ENCODE measurements around the gene DNAJC9. TPM values are rescaled to one million over a fixed set of nuclear protein-coding genes. Genes with fewer than 3 reads are reported as not detected.

DNAJC9 gene
- total RNA-seq, 1 experiment from 2014 or later = 27.1 TPM

DNA sequence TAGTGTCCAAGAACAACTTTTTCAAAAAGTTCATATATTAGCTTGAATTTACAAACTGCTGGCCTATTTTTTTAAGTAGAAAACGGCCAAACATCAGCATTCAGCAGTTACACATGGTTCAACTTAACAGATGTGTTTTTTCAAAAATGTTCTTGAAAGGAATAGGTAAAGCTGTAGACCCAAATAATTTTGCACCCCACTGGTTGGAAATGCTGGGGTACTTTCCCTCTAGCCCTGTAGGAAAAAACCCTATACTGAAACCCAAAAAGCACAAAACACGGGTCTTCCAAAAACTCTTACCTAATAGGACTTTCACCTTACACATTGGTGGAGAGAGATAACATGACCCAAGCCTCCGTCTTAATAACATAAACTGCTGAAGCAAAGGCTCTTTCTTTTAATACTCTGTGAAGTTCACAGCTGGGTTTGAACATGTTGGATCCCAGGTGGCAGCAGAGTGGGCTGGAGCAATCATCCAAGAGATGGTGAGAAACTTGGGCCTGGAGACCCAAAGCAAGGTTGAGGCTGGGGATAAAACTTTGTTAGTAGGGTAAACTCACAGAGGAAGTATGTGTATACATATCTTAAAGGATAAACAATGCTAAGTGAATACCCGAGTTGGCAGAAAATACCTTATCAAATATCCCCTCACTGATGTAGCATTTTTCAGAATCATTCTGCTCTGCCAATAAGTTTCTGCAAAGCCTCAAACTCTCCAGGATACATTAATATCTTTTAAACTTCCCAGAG, 629 bp upstream of the DNAJC9 start:
- no peak for DNase-seq (ENCODE audit: low read depth, low spot score)
- in situ Hi-C loops (cut with HindIII; ENCODE audit: low pct_unique_long_range_greater_than_20kb, low sequenced_read_pairs) = no loop called here

DNA sequence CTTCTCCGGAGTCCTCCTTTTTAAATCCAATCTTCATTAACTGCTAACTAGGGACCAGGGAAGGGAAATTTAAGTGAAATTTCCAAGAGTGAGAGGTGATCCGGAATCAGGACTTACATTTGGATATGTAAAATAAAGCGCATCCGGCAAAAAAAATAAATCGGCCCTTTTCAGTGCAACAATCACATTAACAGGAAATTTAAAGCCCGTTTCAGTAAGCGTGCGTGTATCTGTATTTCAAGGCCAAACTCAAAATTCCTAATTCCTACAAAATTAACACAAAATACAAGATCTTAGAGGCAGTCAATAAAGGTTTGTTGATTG, 771 bp downstream of the DNAJC9 start:
- DNase-seq (ENCODE audit: low read depth, low spot score) = no peak

DNA sequence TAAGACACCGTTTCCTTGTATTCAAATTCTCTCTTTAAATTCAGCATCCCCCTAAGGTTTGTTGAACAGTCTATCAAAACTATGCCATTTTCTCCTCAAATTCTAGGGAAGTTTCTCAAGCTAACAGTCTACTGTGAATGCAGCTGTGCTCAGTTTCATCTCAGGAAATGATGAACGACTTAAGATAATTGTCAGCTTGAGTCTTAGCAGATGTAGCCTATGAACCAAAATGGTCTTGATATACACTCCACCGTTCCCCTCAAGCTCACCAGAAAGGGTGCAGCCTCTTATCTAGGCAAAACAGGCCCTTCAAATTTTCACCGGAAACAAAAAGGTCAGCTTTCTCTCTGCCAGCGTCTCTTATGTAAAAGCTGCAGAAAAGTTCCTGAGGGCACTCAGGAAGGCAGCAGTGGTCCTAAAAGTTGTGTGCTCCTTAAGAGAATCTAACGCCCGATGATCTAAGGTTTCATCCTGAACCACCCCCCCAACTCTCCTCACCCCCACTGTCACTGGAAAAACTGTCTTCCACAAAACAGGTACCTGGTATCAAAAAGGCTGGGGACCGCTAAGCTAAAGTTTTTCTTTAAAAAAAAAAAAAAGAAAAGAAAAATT, 2.1 kb downstream of the DNAJC9 start:
- in situ Hi-C loops (cut with HindIII; ENCODE audit: low pct_unique_long_range_greater_than_20kb, low sequenced_read_pairs) = no loop called here
- no peak for DNase-seq (ENCODE audit: low read depth, low spot score)

More for the DNA sequence above, 771 bp downstream of the DNAJC9 start:
- in situ Hi-C loops (cut with HindIII; ENCODE audit: low pct_unique_long_range_greater_than_20kb, low sequenced_read_pairs) = no loop called here

DNA sequence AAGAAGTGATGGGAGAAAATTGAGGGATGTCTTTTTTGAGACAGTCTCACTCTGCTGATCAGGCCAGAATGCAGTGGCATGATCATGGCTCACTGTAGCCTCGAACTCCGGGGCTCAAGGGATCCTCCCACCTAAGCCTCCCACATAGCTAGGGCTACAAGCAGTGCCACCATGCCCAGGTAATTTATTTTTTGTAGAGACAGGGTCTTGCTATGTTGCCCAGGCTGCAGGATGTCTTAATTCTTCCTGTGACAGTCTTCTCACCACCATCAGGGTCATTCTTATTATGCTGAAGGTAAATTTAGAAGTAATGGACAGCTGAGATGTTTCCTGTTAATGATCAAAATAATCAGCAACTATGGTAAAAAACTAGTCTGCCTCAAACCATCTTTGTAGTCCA, 7.1 kb downstream of the DNAJC9 start:
- DNase-seq (ENCODE audit: low read depth, low spot score) = no peak
- in situ Hi-C loops (cut with HindIII; ENCODE audit: low pct_unique_long_range_greater_than_20kb, low sequenced_read_pairs) = no loop called here

DNA sequence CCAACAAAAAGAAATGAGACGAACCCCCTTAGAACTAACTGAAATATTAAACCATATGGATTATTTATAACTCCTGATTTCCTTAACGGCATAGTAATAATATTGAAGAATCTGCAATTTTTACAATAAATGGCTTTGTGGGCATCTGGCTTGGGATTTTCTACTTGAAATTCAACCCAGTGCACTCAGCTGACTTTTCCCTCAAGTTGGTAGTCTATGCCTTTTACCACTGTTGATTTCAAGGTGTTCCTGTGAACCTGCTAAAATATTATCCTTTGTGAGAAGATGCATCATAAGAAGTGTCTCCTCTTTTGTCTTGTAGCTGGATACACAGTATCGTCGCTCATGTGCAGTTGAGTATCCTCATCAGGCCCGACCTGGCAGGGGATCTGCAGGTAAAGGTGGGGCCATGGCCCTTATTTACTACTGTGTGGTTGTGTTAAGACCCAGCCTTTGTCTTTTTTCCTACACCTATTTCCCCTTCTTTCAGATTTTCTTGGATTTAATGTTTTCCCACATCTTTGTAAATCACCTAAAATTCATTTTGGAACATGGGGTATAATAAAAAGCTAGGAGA, 8.0 kb downstream of the DNAJC9 start:
- no peak for DNase-seq (ENCODE audit: low read depth, low spot score)
- in situ Hi-C loops (cut with HindIII; ENCODE audit: low pct_unique_long_range_greater_than_20kb, low sequenced_read_pairs) = no loop called here

DNA sequence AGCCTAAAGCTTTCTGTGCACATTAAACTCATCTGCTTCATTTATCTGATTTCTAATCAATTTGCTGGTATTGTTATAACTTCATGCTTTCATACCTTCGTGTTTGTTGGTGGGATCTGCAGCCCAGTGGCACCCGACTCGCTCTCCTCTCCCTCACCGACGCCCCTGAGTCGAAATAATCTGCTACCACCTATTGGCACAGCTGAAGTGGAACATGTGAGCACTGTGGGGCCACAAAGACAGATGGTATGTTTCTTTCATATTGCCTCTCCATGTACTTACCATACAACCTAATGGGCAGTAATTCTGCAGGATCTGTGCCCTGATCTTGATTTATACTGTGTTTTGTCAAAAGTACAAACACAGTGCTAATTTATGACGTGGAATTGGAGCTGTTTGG, 12.4 kb downstream of the DNAJC9 start:
- DNase-seq (ENCODE audit: low read depth, low spot score) = no peak
- in situ Hi-C loops (cut with HindIII; ENCODE audit: low pct_unique_long_range_greater_than_20kb, low sequenced_read_pairs) = no loop called here

DNA sequence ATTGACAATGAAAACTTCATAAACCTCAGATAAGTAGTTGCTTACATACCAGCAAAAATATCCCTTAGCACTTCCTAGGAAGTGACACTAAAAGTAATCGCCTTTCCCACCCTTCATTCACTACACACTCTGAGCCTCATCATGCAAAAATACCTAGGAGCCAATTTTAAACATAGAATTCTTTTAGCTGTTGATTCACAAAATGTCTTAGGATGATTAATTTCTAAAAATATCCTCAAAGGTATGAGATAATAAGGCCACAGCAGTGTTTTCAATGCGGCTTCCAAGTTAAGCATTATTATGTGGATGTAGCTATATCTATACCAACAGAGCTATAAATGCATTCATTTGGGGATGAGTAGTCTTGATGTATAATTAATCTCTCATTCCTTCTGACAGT, 13.2 kb downstream of the DNAJC9 start:
- DNase-seq (ENCODE audit: low read depth, low spot score) = no peak
- in situ Hi-C loops (cut with HindIII; ENCODE audit: low pct_unique_long_range_greater_than_20kb, low sequenced_read_pairs) = no loop called here

DNA sequence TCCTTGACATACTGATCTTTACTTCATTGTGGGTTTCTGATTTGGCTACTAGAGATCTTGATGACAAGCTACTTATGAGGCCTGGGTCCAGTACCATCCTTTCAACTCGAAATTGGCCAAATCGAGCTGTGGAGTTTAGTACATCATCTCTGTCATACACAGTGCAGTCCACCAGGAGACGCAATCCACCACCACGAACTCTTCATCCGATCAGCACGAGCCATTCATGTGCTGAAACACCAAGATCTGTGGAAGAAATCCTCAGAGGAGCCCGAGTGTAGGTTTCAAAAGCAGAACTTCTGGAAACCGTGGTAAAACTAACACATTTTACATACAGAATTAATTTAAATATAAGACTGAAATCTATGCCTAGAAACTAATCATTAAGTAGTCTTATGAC, 14.2 kb downstream of the DNAJC9 start:
- in situ Hi-C loops (cut with HindIII; ENCODE audit: low pct_unique_long_range_greater_than_20kb, low sequenced_read_pairs) = no loop called here
- DNase-seq (ENCODE audit: low read depth, low spot score) = peak; percentile 80

DNA sequence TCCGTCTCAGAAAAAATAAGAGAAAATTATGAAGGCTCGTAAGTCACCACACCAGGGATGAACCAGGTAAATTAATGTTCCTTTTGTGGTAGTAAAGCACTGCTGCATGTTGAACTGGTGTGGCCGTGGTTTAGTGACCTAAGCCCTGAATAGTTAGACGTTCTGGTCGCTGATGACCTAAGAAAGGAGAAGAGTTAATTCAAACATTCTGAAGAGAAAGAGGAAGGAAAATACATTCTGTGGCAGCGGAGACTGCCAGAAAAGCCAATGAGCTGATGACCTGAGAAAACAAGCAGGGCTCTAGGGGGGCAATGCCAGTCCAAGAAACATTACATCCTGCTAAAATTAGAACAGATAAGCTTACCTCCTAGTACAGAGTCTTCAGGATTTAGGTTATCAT, 17.5 kb downstream of the DNAJC9 start:
- in situ Hi-C loops (cut with HindIII; ENCODE audit: low pct_unique_long_range_greater_than_20kb, low sequenced_read_pairs) = no loop called here
- no peak for DNase-seq (ENCODE audit: low read depth, low spot score)

DNA sequence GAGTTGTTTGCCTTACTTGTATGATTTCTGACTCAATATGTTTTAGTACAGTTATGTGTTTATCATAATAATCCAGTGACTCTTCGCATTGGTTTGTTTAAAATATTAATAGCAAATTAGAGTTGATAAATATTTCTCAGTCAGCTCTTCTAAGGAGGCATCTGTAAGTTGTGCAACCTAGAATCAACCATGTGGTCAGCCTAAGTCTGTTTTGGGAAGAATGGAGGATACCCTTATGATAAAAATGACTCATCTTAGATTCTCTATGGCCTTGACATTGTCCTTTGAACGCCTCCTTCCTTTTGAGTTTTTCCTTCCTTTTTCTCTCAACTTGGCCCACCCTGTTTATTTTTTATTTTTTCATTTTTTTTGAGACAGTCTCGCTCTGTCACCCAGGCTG, 18.8 kb downstream of the DNAJC9 start:
- no peak for DNase-seq (ENCODE audit: low read depth, low spot score)
- in situ Hi-C loops (cut with HindIII; ENCODE audit: low pct_unique_long_range_greater_than_20kb, low sequenced_read_pairs) = no loop called here

DNA sequence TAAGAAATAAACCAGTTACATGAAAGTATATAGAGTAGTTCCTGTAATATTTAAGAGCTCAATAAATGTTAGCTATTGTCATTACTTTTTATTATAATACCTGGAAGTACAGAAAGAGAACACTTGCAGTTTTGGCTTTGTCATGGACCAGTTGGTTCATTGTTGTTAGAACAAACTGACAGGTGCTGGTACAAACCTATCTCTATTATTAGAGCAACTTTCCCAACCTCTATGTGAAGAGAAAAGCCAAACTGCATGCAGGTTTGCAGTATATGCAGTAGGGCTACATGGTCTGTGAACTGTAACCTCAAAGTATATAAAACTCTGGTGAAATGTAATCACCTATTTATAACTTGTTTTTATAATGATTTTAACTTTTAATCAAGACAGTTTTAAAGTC, 20.4 kb downstream of the DNAJC9 start:
- in situ Hi-C loops (cut with HindIII; ENCODE audit: low pct_unique_long_range_greater_than_20kb, low sequenced_read_pairs) = no loop called here
- DNase-seq (ENCODE audit: low read depth, low spot score) = no peak

DNA sequence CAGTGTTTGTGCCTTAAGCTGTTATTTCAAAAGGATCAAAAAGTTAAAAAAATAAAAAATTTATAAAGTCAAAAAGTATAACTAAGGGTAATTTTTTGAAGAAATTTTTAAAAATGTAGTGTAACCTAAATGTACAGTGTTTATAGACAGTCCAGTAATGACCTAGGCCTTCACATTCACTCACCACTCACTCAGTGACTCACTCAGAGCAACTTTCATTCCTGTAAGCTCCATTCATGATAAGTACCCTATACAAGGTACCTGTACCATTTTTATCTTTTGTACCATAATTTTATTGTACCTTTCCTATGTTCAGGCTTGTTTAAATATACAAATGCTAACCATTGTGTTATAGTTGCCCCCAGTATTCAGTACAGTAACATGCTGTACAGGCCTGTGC, 21.5 kb downstream of the DNAJC9 start:
- in situ Hi-C loops (cut with HindIII; ENCODE audit: low pct_unique_long_range_greater_than_20kb, low sequenced_read_pairs) = no loop called here

DNA sequence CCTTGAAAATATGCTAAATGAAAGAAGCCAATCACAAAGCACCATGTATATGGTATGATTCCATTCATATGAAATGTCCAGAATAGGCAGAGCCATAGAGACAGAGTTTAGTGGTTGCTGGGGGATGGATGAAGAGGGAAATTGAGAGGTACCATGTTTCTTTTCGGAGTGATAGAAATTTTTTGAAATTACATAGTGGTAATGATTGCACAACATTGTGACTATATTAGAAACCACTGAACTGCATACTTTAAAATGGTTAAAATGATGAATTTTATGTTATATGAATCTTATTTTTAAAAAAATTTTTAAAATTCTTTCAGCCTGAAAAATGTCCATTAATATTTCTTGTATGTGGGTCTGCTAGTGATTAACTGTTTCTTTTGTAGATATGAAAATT, 26.1 kb downstream of the DNAJC9 start:
- DNase-seq (ENCODE audit: low read depth, low spot score) = no peak
- in situ Hi-C loops (cut with HindIII; ENCODE audit: low pct_unique_long_range_greater_than_20kb, low sequenced_read_pairs) = no loop called here

More for the DNA sequence above, 21.5 kb downstream of the DNAJC9 start:
- no peak for DNase-seq (ENCODE audit: low read depth, low spot score)

DNA sequence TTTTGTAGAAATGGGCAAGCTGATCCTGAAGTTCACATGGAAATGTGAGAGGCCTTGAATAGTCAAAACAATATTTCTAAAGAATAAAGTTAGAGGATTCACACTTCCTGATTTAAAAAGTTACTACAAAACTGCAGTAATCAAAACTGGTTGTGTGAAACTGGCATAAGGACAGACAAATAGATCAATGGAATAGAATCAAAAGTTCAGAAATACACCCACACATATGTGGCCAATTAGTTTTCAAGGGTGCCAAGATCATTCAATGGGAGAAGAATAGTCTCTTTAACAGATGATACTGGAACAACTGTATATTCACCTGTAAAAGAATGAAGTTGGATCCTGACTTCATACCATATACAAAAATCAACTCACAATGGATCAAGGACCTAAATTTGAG, 27.7 kb downstream of the DNAJC9 start:
- in situ Hi-C loops (cut with HindIII; ENCODE audit: low pct_unique_long_range_greater_than_20kb, low sequenced_read_pairs) = no loop called here
- no peak for DNase-seq (ENCODE audit: low read depth, low spot score)

DNA sequence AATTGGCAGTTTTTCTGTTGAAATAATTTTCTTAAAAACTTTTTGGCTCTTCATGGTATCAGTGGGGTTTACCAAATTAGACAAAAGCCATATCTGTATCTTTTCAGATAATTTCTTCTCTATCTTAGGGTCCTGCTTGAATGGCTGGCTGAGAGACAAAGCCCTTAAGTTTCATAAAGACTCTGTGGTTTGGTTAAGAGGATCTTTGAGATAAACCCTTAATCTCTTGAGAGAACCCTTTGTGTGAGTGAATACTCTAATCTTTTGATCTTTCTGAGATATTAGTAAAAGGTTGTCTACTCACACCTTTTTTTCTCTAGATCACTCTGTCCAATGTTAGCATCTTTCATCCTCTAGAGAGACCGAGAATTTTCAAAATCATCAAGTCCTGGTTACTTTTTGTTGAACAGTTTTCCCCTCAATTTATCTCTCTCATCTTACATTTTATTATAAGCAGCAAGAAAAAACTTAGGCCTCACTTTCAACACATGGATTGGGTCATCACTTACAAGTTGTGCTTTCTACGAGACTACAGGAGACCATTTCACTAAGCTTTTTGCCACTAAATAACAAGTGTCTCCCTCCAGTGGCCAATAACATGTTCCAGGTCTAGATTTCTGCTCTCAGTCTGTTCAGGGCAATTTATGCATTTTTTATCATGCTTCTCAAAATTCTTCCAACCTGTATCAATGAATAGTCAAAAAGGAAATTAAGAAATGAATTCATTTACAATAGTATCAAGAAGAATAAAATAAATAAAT, 28.4 kb downstream of the DNAJC9 start:
- in situ Hi-C loops (cut with HindIII; ENCODE audit: low pct_unique_long_range_greater_than_20kb, low sequenced_read_pairs) = no loop called here
- DNase-seq (ENCODE audit: low read depth, low spot score) = peak; percentile 66

DNA sequence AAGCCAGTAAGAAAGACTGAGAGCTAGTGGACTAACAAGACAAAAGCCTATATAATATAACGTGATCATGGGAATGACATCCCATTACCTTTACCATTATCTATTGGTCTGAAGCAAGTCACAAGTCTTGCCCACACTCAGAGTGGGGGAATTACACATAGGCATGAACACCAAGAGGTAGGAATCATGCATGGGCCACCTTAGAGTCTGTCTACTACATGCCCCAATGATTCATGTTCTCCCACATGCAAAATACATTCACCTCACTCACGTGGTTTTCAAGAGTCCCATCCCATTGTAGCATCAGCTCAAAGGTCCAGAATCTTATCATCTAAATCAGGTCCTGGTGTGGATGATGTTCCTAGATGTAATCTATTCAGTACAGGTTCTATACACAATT, 29.4 kb downstream of the DNAJC9 start:
- in situ Hi-C loops (cut with HindIII; ENCODE audit: low pct_unique_long_range_greater_than_20kb, low sequenced_read_pairs) = no loop called here
- no peak for DNase-seq (ENCODE audit: low read depth, low spot score)

DNA sequence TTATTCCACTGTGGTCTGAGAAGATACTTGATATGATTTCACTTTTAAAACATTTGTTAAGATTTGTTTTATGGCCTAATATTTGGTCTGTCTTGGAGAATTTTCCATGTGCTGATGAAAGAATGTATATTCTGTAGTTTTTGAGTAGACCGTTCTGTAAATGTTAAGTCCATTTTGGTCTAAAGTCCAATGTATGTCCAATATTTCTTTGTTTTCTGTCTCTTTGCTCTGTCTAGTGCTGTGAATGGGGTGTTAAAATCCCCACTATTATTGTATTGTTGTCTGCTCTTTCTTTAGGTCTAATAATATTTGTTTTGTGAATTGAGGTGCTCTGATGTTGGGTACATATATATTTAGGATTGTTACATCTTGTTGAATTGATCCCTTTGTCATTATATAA, 31.3 kb downstream of the DNAJC9 start:
- in situ Hi-C loops (cut with HindIII; ENCODE audit: low pct_unique_long_range_greater_than_20kb, low sequenced_read_pairs) = no loop called here
- DNase-seq (ENCODE audit: low read depth, low spot score) = no peak

DNA sequence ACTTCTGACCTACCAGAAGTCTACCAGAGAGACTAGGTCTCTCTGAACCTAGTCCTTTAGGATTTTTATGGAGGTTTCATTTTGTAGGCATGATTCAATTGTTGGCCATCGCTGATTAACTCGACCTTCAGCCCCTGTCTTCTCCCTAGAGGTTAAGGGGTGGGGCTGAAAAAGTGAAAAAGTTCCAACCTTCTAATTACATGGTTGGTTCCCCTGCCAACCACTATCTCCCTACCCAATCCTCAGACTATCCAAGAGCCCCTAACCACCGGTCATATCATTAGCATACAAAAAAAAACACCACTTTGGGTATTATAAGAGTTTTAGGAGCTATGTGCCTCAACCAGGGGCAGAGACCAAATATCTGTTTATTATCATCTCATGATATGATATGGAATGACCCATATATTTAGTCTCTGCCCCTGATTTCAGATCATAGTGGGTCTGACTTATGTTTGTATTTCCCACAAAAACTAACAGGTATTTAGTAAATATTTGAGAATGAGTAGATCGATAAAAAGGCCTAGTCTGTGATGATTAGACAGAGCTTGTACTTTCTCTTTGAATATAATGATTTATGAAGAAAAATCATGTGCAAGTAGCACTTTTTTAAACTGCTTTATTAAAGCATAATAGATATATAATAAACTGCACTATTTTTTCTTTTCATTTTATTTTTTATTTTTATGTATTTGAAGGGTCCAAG, 35.8 kb downstream of the DNAJC9 start:
- no peak for DNase-seq (ENCODE audit: low read depth, low spot score)
- in situ Hi-C loops (cut with HindIII; ENCODE audit: low pct_unique_long_range_greater_than_20kb, low sequenced_read_pairs) = no loop called here

Data from SK-MEL-5 (cell line).